Measurements from ENCODE around the gene KRT35.
"Not testable (repeated sequence)": the region's sequence is repeated elsewhere in the genome, so short reads cannot be mapped to it uniquely, and the experiment has no call there.

Gene KRT35

DNA sequence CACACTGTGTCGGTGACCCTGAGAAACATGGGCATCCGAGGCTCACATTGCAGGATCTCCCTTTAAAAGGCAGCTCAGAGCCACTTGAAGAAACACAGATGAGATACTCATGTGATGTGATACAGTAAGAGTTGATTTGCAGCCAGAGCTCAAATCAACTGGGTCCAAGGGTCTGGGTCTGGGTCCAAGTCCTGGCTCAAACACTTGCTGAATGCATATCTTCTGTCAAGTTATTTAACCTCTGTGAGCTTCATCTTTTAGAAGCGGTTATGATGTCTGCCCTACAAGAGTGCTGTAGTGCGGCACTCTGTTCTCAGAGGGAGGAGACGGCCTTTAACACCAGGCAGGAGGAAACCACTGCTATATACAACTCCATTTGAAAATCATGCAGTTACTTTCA is 46.5 kb downstream of the KRT35 start:
- Histone ChIP-seq H3K4me1 (ENCODE audit: insufficient read depth, low read length) (no peaks in the 10 kb centered on the region), H3K36me3 (ENCODE audit: insufficient read depth, low read length) (no peaks in the 10 kb centered on the region), H3K9me3 (ENCODE audit: insufficient read depth, low read length, severe bottlenecking) (no peaks in the 10 kb centered on the region), H3K27ac (ENCODE audit: low read length) (no peak overlapping the region), H3K27me3 (ENCODE audit: insufficient read depth, low read length, poor library complexity) (peaks cover 10% of the 10 kb centered on the region), H3K4me2 (ENCODE audit: insufficient read depth, low read length) (no peak overlapping the region), H2AFZ (ENCODE audit: low read depth, low read length) (no peak overlapping the region), H3K79me2 (ENCODE audit: insufficient read depth, low read length) (no peaks in the 10 kb centered on the region), H4K20me1 (ENCODE audit: insufficient read depth, low read length) (no peaks in the 10 kb centered on the region), H3K4me3 (ENCODE audit: low read depth in 1 of 2, low read length in 2 of 2) (no peak overlapping the region), H3K9ac (ENCODE audit: low read depth, low read length) (no peak overlapping the region)
- no peak for TF ChIP-seq EZH2 (IDR thresholded peaks at IDR 0.05; ENCODE audit: borderline replicate concordance, low read depth, low read length, severe bottlenecking)
- TF ChIP-seq, protein P1, sequence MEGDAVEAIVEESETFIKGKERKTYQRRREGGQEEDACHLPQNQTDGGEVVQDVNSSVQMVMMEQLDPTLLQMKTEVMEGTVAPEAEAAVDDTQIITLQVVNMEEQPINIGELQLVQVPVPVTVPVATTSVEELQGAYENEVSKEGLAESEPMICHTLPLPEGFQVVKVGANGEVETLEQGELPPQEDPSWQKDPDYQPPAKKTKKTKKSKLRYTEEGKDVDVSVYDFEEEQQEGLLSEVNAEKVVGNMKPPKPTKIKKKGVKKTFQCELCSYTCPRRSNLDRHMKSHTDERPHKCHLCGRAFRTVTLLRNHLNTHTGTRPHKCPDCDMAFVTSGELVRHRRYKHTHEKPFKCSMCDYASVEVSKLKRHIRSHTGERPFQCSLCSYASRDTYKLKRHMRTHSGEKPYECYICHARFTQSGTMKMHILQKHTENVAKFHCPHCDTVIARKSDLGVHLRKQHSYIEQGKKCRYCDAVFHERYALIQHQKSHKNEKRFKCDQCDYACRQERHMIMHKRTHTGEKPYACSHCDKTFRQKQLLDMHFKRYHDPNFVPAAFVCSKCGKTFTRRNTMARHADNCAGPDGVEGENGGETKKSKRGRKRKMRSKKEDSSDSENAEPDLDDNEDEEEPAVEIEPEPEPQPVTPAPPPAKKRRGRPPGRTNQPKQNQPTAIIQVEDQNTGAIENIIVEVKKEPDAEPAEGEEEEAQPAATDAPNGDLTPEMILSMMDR (IDR thresholded peaks at IDR 0.05; ENCODE audit: borderline replicate concordance, extremely low read depth, low read length, poor library complexity, severe bottlenecking): no peak
- DNase-seq (no peak), ATAC-seq (ENCODE audit: insufficient read depth, low read depth) (no peak)

DNA sequence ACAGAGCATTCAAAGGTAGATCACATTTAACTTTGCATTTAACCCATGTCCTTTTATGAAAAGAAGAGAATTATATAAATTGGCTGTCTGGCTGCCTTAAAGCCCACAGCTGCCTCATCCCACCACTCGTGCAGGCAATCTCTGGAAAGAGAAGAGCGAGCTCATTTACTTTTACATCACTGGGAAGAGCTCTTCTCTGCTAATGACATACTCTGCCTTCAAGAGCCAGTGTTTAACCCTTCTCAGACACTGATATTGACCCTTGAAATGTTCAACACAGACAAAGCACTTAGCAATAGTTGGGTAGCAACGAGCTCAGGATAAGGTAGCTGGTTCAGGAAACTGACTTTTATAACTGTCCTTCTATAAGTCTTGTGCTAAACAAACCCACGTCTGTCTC is 46.9 kb downstream of the KRT35 start:
- no peaks in the 10 kb centered on the region for H3K36me3 ChIP-seq (ENCODE audit: insufficient read depth, low read length)
- no peak overlapping the region for H3K4me2 ChIP-seq (ENCODE audit: insufficient read depth, low read length)
- no peak for DNase-seq
- no peak for TF ChIP-seq EZH2 (IDR thresholded peaks at IDR 0.05; ENCODE audit: borderline replicate concordance, low read depth, low read length, severe bottlenecking)
- TF ChIP-seq, protein P1 (IDR thresholded peaks at IDR 0.05; ENCODE audit: borderline replicate concordance, extremely low read depth, low read length, poor library complexity, severe bottlenecking): no peak
- no peaks in the 10 kb centered on the region for H3K4me1 ChIP-seq (ENCODE audit: insufficient read depth, low read length)
- no peaks in the 10 kb centered on the region for H3K79me2 ChIP-seq (ENCODE audit: insufficient read depth, low read length)
- no peaks in the 10 kb centered on the region for H4K20me1 ChIP-seq (ENCODE audit: insufficient read depth, low read length)
- H3K27me3 ChIP-seq (ENCODE audit: insufficient read depth, low read length, poor library complexity): peaks cover 10% of the 10 kb centered on the region
- no peaks in the 10 kb centered on the region for H3K9me3 ChIP-seq (ENCODE audit: insufficient read depth, low read length, severe bottlenecking)
- H3K9ac ChIP-seq (ENCODE audit: low read depth, low read length): no peak overlapping the region
- no peak for ATAC-seq (ENCODE audit: insufficient read depth, low read depth)
- no peak overlapping the region for H2AFZ ChIP-seq (ENCODE audit: low read depth, low read length)
- no peak overlapping the region for H3K27ac ChIP-seq (ENCODE audit: low read length)
- no peak overlapping the region for H3K4me3 ChIP-seq (ENCODE audit: low read depth in 1 of 2, low read length in 2 of 2)

DNA sequence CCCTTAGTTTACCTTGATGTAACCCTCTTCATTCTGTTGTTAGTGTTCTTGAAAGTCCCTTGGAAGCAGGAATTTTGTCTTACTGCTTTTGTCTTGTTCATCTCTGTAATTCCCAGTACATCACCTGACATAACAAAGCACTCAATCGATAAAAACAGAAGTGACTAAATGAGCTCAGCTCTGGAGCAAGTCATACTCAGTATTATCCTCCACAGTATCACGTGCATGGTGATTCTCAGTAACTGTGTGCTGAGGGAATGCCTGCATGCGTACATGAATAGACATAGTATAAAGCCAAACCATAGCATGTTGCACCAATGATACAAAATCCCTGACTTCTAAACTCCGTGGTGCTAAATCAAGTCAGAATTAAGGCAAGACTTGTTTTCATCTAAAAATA is 47.4 kb downstream of the KRT35 start:
- H3K4me1 ChIP-seq (ENCODE audit: insufficient read depth, low read length): no peaks in the 10 kb centered on the region
- H3K27ac ChIP-seq (ENCODE audit: low read length): no peak overlapping the region
- H3K9ac ChIP-seq (ENCODE audit: low read depth, low read length): no peak overlapping the region
- no peak for ATAC-seq (ENCODE audit: insufficient read depth, low read depth)
- no peak overlapping the region for H3K4me3 ChIP-seq (ENCODE audit: low read depth in 1 of 2, low read length in 2 of 2)
- H3K36me3 ChIP-seq (ENCODE audit: insufficient read depth, low read length): no peaks in the 10 kb centered on the region
- H3K79me2 ChIP-seq (ENCODE audit: insufficient read depth, low read length): no peaks in the 10 kb centered on the region
- H3K27me3 ChIP-seq (ENCODE audit: insufficient read depth, low read length, poor library complexity): peaks cover 14% of the 10 kb centered on the region
- no peak for TF ChIP-seq EZH2 (IDR thresholded peaks at IDR 0.05; ENCODE audit: borderline replicate concordance, low read depth, low read length, severe bottlenecking)
- TF ChIP-seq, protein P1 (IDR thresholded peaks at IDR 0.05; ENCODE audit: borderline replicate concordance, extremely low read depth, low read length, poor library complexity, severe bottlenecking): no peak
- H3K9me3 ChIP-seq (ENCODE audit: insufficient read depth, low read length, severe bottlenecking): no peaks in the 10 kb centered on the region
- no peak overlapping the region for H2AFZ ChIP-seq (ENCODE audit: low read depth, low read length)
- no peaks in the 10 kb centered on the region for H4K20me1 ChIP-seq (ENCODE audit: insufficient read depth, low read length)
- no peak overlapping the region for H3K4me2 ChIP-seq (ENCODE audit: insufficient read depth, low read length)
- DNase-seq: no peak

DNA sequence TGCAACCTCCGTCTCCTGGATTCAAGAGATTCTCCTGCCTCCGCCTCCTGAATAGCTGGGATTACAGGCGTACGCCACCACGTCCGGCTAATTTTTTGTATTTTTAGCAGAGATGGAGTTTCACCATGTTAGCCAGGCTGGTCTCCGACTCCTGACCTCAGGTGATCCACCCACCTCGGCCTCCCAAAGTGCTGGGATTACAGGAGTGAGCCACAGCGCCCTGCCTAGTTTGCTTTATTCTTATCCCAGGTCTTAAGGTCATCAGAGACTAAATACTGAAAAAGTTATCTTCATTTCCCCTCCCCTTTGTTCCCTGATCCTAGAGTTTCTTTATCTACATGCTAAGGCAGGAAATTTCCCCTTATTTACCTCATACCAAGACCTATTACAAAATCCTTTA is 50.6 kb downstream of the KRT35 start:
- H3K36me3 ChIP-seq (ENCODE audit: insufficient read depth, low read length); H4K20me1 ChIP-seq (ENCODE audit: insufficient read depth, low read length); ATAC-seq (ENCODE audit: insufficient read depth, low read depth); DNase-seq; H3K4me1 ChIP-seq (ENCODE audit: insufficient read depth, low read length); H2AFZ ChIP-seq (ENCODE audit: low read depth, low read length); H3K4me2 ChIP-seq (ENCODE audit: insufficient read depth, low read length); H3K79me2 ChIP-seq (ENCODE audit: insufficient read depth, low read length); H3K27ac ChIP-seq (ENCODE audit: low read length); H3K9ac ChIP-seq (ENCODE audit: low read depth, low read length); H3K9me3 ChIP-seq (ENCODE audit: insufficient read depth, low read length, severe bottlenecking); H3K4me3 ChIP-seq (ENCODE audit: low read depth in 1 of 2, low read length in 2 of 2): not testable (repeated sequence)
- peaks cover 15% of the 10 kb centered on the region for H3K27me3 ChIP-seq (ENCODE audit: insufficient read depth, low read length, poor library complexity)

All from DND-41 (cell line).